Right forelimb (tissue), 1 donor: ENCODE results near the gene ATIC.
A peak's percentile ranks its signal among the peaks of the same experiment; 100 is the strongest.
"Not testable (repeated sequence)": the region's sequence is repeated elsewhere in the genome, so short reads cannot be mapped to it uniquely, and the experiment has no call there.

Experiments used
- DNase-seq: peaks from one replicate; pipeline ENCODE4 v3.0.0-alpha.2; 2018

The ATIC gene

DNA sequence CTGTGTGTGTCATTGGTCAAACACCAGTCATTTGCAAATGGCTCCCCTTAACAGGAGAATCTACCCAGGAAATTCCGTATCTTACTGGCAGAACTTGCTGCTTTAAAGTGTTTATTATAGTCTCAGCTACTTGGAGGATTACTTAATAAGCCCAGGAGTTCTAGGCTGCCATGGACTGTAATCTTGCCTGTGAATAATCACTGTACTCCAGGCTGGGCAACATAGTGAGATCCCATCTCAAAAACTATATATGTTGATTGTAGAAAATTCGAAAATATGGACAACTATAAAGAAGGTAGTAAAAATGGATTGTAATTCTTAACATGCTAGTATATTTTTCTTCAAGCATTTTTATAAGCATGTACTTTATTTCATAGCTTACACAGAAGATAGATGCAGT lies 4.5 kb downstream of the ATIC start:
- DNase-seq = no peak

DNA sequence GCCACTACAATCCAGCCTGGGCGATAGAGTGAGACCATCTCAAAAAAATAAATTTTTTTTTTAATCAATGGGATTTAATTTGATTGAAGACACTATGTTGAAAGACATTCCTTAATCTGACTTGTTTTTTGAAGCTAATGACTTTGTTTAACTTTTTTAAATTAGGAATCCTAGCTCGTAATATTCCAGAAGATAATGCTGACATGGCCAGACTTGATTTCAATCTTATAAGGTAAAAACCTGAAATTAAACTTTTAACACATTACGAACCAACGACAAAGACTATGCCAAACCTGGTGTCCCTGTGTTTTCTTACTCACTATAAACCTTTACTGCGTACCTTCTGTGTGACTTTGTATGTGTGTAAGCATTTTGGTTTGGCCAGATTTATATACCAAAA lies 7.6 kb downstream of the ATIC start:
- no peak for DNase-seq

DNA sequence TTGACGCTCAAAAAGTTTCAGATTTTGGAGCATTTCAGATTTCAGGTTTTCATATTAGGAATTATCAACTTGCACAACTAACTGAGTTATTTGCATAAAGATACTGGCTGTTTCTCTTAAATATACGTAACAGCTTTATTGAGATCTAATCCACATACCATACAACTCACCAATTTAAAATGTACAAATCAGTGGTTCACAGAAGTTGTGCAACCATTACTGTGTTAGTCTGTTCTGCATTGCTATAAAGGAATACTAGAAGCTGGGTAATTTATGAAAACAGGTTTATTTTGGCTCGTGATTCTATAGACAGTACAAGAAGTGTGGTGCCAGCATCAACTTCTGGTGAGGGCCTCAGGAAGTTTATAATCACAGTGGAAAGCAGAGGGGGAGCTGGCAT lies 8.2 kb downstream of the ATIC start:
- no peak for DNase-seq

DNA sequence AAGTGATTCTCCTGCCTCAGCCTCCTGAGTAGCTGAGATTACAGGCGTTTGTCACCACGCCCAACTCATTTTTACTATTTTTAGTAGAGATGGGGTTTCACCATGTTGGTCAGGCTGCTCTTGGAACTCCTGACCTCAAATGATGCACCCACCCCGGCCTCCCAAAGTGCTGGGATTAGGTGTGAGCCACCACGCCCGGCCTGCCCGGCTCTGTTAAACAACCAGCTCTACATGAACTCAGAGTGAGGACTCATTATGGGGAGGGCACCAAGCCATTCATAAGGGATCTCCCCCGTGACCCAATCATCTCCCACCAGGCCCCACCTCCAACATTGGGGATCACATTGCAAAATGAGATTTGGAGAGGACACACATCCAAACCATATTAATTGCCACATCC lies 8.8 kb downstream of the ATIC start:
- no peak for DNase-seq

DNA sequence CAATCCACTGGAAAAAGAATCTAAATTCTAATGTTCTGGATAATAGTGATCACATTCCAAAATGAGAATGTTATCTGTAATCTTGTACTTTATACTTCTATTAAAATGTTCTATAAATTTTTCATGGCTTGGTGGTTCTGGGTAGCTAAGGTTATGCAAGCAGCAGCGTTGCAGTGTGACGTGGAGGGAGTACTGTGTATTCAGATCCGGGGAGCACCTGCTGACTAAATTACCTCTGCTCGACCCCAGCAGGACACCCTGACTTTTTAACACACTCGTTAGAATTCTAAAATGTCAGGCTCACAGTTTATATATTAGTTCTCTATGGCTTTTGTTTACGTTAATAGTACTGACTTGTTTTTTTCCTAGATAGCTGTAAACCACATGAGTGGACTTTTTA lies 13.0 kb downstream of the ATIC start:
- no peak for DNase-seq

DNA sequence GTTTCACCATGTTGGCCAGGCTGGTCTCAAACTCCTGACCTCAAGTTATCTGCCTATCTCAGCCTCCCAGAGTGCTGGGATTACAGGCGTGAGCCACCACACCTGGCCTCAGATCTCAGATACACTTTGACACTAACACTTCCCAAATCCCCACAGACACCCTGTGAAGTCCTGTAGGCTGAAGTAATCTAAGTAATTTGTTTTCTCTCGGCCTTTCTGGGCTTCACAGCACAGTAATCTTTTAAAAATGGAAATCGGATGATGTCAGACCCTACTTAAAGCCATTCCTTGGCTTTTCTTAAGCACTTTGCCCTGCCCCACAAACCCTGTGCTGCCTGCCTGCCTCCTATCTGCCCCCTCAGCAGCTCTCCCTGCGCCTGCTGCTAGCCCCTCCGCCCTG lies 16.2 kb downstream of the ATIC start:
- no peak for DNase-seq

DNA sequence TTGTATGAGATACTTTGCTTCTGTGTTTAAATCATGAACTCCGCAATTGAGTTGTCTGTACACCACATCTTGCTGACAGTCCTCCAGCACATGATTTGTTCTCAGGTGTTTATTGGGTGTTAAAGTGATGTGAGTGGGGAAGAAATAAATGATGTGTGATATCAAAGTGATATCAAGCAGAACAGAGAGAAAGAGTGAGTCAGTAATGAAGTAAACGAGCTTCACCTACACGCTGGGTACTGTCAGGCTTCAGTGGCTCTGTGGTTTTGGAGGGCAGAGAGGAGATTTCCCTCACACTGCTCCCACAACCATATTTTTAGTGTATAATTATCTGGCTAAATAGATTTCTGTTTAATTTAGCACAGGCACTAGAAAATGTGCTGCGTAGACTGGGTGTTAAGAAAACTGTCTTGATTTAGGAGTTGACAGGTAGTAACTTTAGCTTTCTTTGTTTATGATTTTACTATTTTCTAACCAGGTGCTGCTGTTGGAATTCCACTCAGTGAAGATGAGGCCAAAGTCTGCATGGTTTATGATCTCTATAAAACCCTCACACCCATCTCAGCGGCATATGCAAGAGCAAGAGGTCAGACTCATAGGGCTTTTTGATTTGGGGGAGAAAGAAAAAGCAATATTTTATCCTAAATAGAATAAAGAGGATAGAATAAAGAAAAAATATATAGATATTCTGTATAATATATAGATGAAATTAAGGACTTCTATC lies 21.2 kb downstream of the ATIC start:
- no peak for DNase-seq

DNA sequence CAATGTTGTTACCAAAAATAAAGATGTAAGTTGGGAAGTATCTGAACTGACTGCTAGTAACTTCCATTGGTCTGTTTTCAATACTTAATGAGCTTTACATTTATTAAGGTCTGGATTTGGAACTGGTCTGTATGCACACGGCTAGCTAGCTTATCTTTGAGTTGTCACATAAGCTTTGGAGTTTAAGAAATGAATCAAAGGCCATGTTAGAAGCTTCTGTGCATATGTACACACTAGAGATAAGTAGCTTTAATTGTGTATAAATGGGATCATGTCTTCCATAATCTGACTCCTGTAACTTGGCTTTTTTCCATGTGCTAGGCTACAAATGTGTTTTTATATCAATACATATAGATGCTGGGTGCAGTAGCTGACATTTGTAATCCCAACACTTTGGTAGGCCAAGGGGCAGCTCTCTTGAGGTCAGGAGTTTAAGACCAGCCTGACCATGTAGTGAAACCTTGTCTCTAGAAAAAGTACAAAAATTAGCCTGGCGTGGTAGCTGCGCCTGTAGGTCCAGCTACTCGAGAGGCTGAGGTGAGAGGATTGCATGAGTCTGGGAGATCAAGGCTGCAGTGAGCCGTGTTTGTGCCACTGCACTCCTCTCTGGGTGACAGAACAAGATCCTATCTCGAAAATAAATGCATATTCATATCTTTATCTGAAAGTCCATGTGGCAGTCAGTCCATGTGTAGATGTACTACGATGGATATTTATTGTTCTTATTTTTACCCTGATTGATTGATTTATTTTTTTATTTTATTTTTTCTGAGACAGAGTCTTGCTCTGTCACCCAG lies 27.2 kb downstream of the ATIC start:
- DNase-seq = no peak

DNA sequence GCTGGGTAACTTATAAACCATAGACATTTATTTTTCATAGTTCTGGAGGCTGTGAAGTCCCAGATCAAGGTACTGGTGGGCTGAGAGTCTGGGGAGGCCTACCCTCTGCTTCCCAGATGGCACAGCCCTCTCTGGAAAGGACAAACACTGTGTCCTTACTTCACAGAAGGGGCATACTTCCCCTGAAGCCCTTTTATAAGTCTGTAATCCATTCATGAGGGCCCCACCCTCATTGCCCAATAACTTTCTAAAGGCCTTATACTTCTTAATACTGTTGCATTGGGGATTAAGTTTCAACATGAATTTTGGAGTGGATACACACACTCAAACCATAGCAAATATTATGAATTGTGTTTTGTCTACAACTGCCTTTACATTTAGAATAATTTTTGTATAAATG lies 36.0 kb downstream of the ATIC start:
- no peak for DNase-seq

DNA sequence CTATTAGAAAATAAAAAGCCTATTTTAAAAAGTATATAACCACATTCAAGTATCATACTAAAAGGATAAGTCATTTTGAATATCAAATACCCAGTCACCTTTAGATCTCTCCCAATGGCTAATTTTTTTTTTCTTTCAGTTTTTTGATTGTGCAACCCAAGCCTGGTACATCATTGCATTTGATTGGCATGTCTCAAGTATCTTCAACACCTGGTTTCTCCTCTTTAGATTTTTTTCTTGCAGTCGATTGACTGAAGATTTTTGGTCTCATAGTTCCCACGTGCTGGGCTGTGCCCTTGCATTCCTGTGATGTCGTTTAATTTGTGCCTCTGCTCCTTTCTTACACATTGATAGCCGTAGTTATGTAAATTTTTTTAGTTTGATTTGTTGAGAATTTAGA lies 40.7 kb downstream of the ATIC start:
- DNase-seq = no peak

DNA sequence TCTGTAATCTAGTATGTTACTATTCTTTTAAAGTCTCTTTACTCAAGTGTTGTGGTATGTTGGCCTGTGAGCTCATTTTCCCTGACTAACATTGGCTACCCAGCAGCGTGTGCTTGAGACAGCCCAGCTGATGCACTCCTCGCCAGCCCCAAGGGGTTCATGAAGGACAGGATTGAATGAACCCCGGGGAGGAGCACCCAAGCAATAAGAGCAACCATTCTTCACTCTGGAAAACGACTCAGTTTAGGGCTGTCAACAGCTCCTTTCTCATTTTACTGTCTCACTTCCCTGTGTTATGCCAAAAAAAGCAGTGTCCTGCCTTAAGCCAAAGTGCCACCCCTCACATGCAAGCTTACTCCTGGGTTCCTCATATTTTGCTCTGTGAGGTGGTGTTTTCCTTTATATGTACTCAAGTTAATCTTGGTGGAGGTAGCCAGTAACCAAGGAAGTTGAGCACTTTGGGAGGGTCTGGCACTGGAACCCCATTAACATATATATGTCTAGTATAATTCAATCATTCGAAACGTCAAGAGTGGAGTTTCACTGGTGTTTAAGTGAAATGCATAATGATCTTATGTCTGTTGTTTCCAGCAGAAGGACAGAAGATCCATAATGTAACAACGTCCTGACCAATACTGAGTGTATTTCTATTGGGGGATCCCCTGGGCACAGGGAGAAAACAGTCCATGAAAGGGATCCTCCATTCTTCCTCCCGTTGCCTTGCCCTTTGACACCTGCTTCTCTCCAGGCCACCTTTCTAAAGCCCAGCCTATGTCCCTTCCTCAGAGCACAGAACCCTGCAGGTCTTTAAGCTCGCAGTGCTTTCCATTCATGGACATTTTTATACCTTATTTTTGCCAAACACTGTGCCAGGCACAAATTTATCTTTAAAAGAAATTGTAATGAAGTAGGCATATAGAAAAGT lies 43.2 kb downstream of the ATIC start:
- no peak for DNase-seq

DNA sequence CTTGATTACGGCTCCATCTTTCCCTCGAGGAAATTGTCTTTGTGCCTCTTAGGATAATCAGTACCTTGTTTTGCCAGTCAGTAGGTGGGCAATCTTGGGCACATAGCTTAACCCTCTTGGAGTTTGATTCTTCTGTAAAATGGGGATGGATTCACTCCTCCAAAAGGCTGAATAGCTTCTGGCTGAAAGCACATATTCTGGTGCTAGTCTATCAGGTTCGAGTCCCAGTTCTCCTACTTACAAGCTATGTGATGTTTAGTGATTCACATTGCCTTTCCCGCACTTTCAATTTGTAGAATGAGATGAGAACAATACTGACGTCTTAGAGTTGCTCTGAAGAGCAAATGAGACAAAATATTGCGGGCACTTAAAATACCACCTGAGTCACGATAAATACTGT lies 43.9 kb downstream of the ATIC start:
- no peak for DNase-seq

DNA sequence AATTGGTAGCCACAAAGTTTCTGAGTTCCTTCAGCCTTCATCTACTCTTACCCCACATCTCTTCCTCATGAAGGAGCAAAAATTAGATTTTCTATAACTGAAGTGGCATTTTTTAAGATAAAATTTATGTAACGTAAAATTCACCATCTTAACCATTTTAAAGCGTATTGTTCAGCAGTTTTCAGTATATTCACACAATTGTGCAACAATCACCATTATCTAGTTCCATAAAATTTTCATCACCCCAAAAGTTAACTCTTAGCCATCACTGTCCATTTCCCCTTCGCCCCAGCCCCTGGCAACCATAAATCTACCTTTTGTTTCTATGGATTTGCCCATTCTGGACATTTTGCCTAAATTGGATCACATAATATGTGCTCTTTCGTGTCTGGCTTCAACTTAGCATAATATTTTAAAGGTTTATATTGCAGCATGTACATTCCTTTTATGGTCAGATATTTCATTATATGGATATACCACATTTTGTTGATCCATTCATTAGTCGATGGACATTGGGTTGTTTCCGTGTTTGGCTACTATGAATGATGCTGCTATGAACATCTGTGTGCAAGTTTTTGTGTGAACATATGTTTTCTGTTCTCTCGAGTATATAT lies 44.6 kb downstream of the ATIC start:
- no peak for DNase-seq

DNA sequence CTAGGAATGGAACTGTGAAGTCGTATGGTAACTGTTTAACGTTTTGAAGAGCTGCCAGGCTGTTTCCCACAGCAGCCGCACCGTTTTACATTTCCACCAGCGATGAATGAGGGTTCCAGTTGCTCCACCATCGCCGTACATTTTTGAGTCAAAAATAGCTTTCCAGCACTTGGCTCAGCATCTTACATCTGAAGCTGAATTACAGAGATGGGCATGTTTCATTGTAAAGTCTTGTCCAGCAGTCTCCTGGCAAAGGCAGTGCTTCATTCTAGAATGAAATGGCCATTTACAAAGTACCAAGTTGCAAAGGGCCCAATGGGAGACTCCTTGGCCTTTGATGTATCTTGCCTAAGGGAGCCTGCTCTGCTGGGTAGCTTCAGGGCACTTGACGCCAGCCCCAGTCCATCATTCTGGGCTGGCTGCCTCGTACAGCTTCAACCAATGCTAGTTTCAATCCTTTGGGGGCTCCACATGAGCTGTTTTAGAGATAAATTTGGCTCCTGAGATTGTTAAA lies 45.1 kb downstream of the ATIC start:
- DNase-seq = peak; percentile 52

DNA sequence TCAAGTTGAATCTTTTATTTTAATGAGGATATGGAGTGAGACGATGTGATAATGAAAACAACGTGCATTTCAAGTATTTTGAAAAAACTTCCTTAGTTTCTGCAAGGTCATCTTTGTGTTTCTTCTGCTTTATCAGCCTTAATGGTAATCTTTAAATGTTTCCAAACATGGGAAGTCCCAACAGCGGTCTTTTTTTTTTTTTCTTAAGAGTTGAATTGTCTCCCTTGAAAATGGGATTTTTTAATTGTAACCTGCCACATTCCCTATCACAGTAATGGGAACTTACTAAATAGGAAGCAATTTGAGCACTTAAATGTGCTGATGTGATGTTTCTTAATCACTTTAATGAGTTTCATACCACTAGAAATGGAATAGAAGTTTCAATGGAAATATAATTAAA lies 45.8 kb downstream of the ATIC start:
- DNase-seq = no peak

DNA sequence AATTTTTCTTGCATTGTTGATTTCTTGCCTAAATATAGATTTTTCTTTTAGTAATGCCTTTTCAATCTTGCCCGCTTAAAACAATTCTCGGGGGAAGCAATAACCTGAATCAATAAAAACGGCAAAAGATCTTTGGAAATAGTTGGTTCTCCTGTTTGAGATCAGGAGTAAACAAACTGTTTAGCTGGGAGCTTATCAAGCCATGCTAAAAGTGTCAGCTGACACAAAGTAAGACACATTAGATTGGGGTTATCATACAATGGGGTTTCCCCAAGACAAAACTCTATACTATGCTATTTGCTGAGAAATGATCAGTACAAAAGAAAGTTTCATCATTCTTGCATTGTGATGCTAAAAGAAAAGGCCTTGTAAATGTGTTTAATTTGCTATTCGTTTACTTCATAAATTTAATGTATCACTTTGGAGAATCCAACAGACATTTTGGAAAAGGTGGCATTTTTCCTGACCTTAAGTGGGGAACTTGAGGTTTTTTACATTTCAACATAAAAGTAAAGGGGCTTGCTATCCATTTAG lies 46.5 kb downstream of the ATIC start:
- DNase-seq = no peak

DNA sequence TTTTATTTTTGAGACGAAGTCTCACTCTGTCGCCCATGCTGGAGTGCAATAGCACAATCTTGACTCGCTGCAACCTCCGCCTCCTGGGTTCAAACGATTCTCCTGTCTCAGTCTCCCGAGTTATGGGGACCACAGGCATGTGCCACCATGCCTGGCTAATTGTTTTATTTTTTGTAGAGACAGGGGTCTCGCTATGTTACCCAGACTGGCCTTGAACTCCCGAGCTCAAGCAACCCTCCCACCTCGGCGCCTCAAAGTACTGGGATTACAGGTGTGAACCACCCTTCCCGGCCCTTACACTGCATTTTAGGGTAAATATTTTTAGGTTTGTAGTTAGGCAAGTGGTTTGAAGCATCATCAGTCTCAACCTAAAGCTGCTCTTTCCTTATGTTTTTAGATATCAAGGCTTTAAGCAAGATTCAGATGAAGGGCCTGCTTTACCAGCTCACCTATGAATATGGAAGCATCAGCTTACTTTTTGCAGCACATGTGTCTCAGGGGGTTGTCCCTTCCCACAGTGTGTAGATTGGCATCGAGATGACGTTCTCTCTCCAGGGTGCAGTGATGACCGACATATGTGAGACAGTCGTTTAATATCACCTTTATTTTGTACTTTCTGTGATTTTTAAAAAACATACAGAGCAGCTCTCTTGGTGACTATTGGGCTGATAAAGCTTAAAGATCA lies 47.2 kb downstream of the ATIC start:
- DNase-seq = no peak

DNA sequence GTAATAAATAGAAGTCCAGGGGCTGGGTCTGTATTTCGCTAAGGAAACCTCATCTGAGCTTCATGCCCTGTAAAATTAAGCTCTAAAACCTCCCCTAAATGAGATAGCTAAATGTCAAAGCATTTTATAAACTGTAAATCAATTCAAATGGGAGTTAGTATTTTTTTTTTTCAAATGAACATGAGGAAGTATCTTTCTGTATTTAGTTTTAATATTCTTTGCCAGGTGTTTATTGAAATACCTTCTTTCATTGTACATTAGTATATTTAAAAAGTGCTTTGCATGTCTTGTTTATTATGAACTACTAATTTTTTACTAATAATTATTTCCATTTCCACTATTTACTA lies 47.7 kb downstream of the ATIC start:
- no peak for DNase-seq

DNA sequence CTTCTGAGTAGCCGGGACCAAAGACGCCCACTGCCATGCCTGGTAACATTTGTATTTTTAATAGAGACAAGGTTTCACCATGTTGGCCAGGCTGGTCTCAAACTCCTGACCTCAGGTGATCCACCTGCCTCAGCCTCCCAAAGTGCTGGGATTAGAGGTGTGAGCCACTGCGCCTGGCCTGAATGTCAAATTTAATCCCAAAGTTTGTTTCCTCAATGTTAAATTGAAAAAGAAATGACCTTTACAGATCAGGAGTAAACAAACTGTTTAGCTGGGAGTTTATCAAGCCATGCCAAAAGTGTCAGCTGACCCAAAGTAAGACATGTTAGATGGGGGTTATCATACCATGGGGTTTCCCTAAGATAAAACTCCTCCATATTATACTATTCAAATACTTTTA lies 48.2 kb downstream of the ATIC start:
- not testable (repeated sequence) for DNase-seq

DNA sequence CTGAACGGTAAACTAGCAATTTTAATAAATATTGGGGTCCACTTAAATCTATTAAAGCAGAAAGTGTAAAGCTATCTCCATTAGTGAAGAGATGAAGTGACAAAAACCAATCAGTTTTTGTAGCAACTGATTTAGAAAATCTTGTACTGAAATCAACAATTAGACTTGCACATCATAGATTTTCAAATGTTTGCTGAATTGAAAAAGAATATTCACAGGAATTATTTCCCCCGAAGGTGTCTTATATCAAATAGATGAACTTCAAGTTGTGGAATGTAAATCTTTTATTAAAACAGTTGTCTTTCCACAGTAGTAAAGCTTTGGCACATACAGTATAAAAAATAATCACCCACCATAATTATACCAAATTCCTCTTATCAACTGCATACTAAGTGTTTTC lies 48.7 kb downstream of the ATIC start:
- DNase-seq = no peak

DNA sequence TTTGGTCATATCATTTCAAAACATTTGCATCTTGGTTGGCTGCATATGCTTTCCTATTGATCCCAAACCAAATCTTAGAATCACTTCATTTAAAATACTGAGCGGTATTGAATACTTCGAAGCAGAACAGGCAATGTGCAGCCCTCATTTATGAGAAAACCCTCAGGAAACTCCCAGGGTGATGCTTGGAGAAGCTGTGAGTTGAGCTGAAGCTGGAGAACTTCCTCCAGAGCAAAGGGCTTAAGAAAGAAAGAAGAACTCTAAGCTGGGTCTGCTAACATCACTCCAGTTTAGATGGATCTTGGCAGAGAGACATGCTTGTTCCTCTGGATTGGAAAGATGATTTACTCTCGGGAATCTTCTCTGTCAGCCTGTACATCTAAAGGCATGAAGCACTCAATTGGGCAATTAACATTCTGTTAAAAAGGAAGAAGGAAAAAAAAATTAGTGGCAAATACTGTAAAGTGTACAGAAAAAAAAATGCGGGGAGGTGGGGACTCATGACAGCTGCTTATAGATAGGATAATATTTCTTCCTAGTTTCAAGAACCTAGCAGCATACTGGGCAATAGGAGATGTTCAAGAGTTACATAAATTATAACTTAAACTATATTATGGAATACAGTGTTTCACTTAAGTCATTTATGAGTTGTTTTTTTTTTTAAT lies 49.5 kb downstream of the ATIC start:
- DNase-seq = no peak
